K562 (cell line): Measurements from ENCODE around the gene MKNK1. TPM values are rescaled to one million over a fixed set of nuclear protein-coding genes. Genes with fewer than 3 reads are reported as not detected.
A peak's percentile ranks its signal among the peaks of the same experiment; 100 is the strongest.

Source experiments
- BHLHE40 ChIP-seq: IDR thresholded peaks from 2 replicates; pipeline ENCODE4 v1.6.1; 2011; ENCODE audit warnings: low read length, improper control_type of control experiment
- BRCA1 ChIP-seq, 2 experiments: fragments of 450-650 bp in 1 of 2; sonication (generic) in 1 of 2; formaldehyde crosslinking in 1 of 2; IDR thresholded peaks; 2 replicates each; pipeline versions ENCODE4 v1.5.0 to v1.6.1; 2017 to 2020; ENCODE audit warnings: mild to moderate bottlenecking in 1 of 2, missing genetic modification reagents in 1 of 2
- COPS2 ChIP-seq: fragments of 450-650 bp; conservative IDR thresholded peaks from 2 replicates; pipeline ENCODE4 v1.6.1; 2016; ENCODE audit warnings: mild to moderate bottlenecking, moderate library complexity
- CREBBP ChIP-seq: IDR thresholded peaks from one replicate; pipeline ENCODE4 v1.6.1; 2012; ENCODE audit warnings: low read depth, mild to moderate bottlenecking, control low read depth, inconsistent platforms, low read length
- FOXJ2 ChIP-seq: fragments of 200-800 bp; sonication (Bioruptor generic); IDR thresholded peaks from 2 replicates; pipeline ENCODE4 v1.6.1; 2016; ENCODE audit warnings: missing genetic modification characterization, missing compliant biosample characterization
- GABPB2 ChIP-seq: fragments of 250-450 bp; sonication (Bioruptor Pico); conservative IDR thresholded peaks from 2 replicates; pipeline ENCODE4 v1.5.1; 2021; ENCODE audit warnings: mild to moderate bottlenecking
- GATA2 ChIP-seq: sonication (generic); formaldehyde crosslinking; IDR thresholded peaks from 2 replicates; pipeline ENCODE4 v1.4.0; 2020; ENCODE audit warnings: mild to moderate bottlenecking, missing genetic modification reagents
- GTF2E2 ChIP-seq: fragments of 200-800 bp; sonication (Bioruptor generic); IDR thresholded peaks from 2 replicates; pipeline ENCODE4 v1.6.1; 2016; ENCODE audit warnings: missing genetic modification characterization, missing compliant biosample characterization
- ILF3 ChIP-seq: fragments of 450-650 bp; IDR thresholded peaks from 2 replicates; pipeline ENCODE4 v1.6.1; 2018; ENCODE audit warnings: antibody characterized with exemption, mild to moderate bottlenecking, moderate library complexity, borderline replicate concordance
- KAT7 ChIP-seq: sonication (generic); formaldehyde crosslinking; IDR thresholded peaks from 2 replicates; pipeline ENCODE4 v1.8.0; 2022; ENCODE audit warnings: missing genetic modification reagents, mild to moderate bottlenecking, borderline replicate concordance
- L3MBTL2 ChIP-seq: fragments of 450-650 bp; IDR thresholded peaks from 2 replicates; pipeline ENCODE4 v1.6.1; 2016; ENCODE audit warnings: mild to moderate bottlenecking, moderate library complexity
- MXI1 ChIP-seq: IDR thresholded peaks from 2 replicates; pipeline ENCODE4 v1.6.1; 2011; ENCODE audit warnings: low read depth, mild to moderate bottlenecking, improper control_type of control experiment, low read length
- RAD21 ChIP-seq, 2 experiments: fragments of 250-450 bp in 1 of 2; fragments of 450-650 bp in 1 of 2; sonication (Bioruptor Pico) in 1 of 2; formaldehyde crosslinking in 1 of 2; IDR thresholded peaks in 1 of 2; conservative IDR thresholded peaks in 1 of 2; 2 replicates each; pipeline versions ENCODE4 v1.4.0 to v1.8.0; 2020 to 2022; ENCODE audit warnings: mild to moderate bottlenecking in 2 of 2, moderate library complexity in 1 of 2
- RFX5 ChIP-seq: IDR thresholded peaks from 2 replicates; pipeline ENCODE4 v1.6.1; 2011; ENCODE audit warnings: low read depth, mild to moderate bottlenecking, improper control_type of control experiment, low read length
- SAP30 ChIP-seq: fragments of 200-600 bp; sonication (generic); IDR thresholded peaks from 2 replicates; pipeline ENCODE4 v1.6.1; 2012; ENCODE audit warnings: borderline replicate concordance, low read depth, mild to moderate bottlenecking, moderate library complexity, low read length, control low read depth, inconsistent platforms; ENCODE audit not compliant: insufficient read depth, poor library complexity, severe bottlenecking
- TAF9B ChIP-seq: fragments of 450-650 bp; IDR thresholded peaks from 2 replicates; pipeline ENCODE4 v1.6.1; 2018; ENCODE audit warnings: mild to moderate bottlenecking; ENCODE audit not compliant: partially characterized antibody
- TRIM28 ChIP-seq: fragments of 450-650 bp; IDR thresholded peaks from 2 replicates; pipeline ENCODE4 v1.6.1; 2017
- ZBTB8A ChIP-seq: fragments of 450-650 bp; IDR thresholded peaks from 2 replicates; pipeline ENCODE4 v1.6.1; 2018; ENCODE audit warnings: mild to moderate bottlenecking, moderate library complexity; ENCODE audit not compliant: partially characterized antibody
- ZFP36 ChIP-seq: fragments of 150-350 bp; IDR thresholded peaks from 2 replicates; pipeline ENCODE4 v1.6.1; 2018; ENCODE audit warnings: low read length, low read depth; ENCODE audit not compliant: partially characterized antibody
- ZNF146 ChIP-seq: IDR thresholded peaks from one replicate; pipeline ENCODE4 v1.6.1; 2018; ENCODE audit warnings: missing compliant biosample characterization; ENCODE audit not compliant: unreplicated experiment
- ZNF316 ChIP-seq: fragments of 450-650 bp; IDR thresholded peaks from 2 replicates; pipeline ENCODE4 v1.6.1; 2016
- ZNF436 ChIP-seq: fragments of 250-450, 450-650 bp; sonication (Bioruptor Pico); formaldehyde crosslinking; IDR thresholded peaks from 2 replicates; pipeline ENCODE4 v1.7.0; 2020; ENCODE audit warnings: mild to moderate bottlenecking
- ZNF668 ChIP-seq: fragments of 250-450 bp; sonication (Bioruptor Pico); IDR thresholded peaks from 2 replicates; pipeline ENCODE4 v1.8.0; 2022; ENCODE audit warnings: mild to moderate bottlenecking, inconsistent platforms
- ZNF699 ChIP-seq: fragments of 250-450 bp; sonication (Bioruptor Pico); IDR thresholded peaks from 2 replicates; pipeline ENCODE4 v1.8.0; 2021; ENCODE audit warnings: mild to moderate bottlenecking, moderate library complexity; ENCODE audit not compliant: insufficient replicate concordance
- polyA plus RNA-seq, 8 experiments: library from polyadenylated mRNA; depleted of rRNA in 4 of 8; stranded (reverse) in 5 of 8; unstranded in 3 of 8; fragments of >200 nt; fragmentation: Nextera tagmentation in 2 of 8; fragmentation: Illumina TruSeq in 1 of 8; extraction: Ambion mirVana in 2 of 8; extraction: Trizol in 1 of 8; gene quantifications; 2 replicates each; pipeline versions ENCODE4 v1.2.1 to v1.2.3, GENCODE V29; 2011 to 2014; ENCODE audit warnings: inconsistent platforms in 1 of 8, missing spikeins in 1 of 8
- total RNA-seq, 7 experiments: library from RNA; depleted of rRNA in 6 of 7; stranded (reverse); fragments of >200 nt in 6 of 7; fragmentation: Illumina TruSeq in 2 of 7; extraction: Trizol in 2 of 7; gene quantifications; 2 replicates each; pipeline versions ENCODE4 v1.2.1 to v1.2.3, GENCODE V29; 2011 to 2021; ENCODE audit warnings: low replicate concordance in 1 of 7
- TF ChIP-seq, protein P1 (sequence below): fragments of 250-450 bp; sonication (Bioruptor Pico); IDR thresholded peaks from 2 replicates; pipeline ENCODE4 v1.4.0; 2020
- TF ChIP-seq, protein P2 (sequence below): sonication (generic); formaldehyde crosslinking; IDR thresholded peaks from 2 replicates; pipeline ENCODE4 v1.5.0; 2020; ENCODE audit warnings: missing genetic modification reagents
- TF ChIP-seq, protein P3 (sequence below): sonication (generic); formaldehyde crosslinking; IDR thresholded peaks from 2 replicates; pipeline ENCODE4 v1.8.0; 2022; ENCODE audit warnings: missing genetic modification reagents, mild to moderate bottlenecking, borderline replicate concordance

The MKNK1 gene
- total and polyA plus RNA-seq, 9 of the 15 experiments (the other 6 are each of a cell fraction or from before 2014, with no cell fraction given): 27.7 to 51.3 (median 43.7) TPM

DNA sequence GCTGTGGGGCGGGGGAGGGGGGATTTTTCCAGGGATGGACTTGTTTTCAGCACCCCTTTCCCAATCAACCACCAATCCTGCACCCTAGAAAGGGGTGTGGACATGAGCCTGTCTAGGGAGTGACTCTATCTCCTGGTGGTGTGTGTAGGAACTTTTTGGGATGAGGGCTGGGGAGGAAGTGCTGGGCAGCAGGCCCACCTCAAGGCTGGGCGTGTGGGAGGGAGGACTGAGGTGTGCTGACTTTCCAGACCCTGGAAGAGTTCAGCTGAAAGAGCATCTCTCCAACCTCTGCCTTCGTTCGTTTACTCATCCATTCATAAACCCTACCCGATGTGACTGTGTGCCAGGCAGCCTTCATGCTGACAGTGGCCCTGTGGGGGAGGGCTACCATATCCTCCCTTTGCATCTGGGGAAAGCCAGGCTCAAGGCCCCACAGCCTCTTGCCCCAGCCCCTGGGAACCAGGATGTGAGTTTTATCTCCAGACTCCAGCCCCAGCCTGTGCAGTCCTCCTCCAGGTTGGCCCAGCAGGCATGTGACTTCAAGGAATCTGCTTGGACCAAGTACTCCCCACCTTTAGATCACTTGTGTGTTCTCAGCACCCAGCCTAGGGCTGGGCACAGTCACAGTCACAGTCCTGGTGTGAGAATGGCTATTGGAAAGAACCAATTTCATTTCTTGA, 59.4 kb downstream of the MKNK1 start (continued):
- TF ChIP-seq, protein P1, sequence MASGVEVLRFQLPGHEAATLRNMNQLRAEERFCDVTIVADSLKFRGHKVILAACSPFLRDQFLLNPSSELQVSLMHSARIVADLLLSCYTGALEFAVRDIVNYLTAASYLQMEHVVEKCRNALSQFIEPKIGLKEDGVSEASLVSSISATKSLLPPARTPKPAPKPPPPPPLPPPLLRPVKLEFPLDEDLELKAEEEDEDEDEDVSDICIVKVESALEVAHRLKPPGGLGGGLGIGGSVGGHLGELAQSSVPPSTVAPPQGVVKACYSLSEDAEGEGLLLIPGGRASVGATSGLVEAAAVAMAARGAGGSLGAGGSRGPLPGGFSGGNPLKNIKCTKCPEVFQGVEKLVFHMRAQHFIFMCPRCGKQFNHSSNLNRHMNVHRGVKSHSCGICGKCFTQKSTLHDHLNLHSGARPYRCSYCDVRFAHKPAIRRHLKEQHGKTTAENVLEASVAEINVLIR: 0 out of 2 replicates have a peak, but pooled peaks have one; percentile 32
- peak; percentile 97 for TF ChIP-seq GATA2 (CRISPR knock-in tag)
- TF ChIP-seq BHLHE40: peak; percentile 97
- TF ChIP-seq, protein P2, sequence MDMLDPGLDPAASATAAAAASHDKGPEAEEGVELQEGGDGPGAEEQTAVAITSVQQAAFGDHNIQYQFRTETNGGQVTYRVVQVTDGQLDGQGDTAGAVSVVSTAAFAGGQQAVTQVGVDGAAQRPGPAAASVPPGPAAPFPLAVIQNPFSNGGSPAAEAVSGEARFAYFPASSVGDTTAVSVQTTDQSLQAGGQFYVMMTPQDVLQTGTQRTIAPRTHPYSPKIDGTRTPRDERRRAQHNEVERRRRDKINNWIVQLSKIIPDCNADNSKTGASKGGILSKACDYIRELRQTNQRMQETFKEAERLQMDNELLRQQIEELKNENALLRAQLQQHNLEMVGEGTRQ (CRISPR knock-in tag): peak; percentile 69
- TF ChIP-seq ZNF699 (CRISPR knock-in tag): no peak
- peak; percentile 68 for TF ChIP-seq L3MBTL2
- TF ChIP-seq KAT7 (CRISPR knock-in tag): no peak
- 0 out of 4 replicates have a peak, but pooled peaks of 1 of the 2 experiments have one; percentile 8 for TF ChIP-seq RAD21 (CRISPR knock-in tag; conservative IDR thresholded peaks at IDR 0.05 in 1 of 2, IDR thresholded peaks at IDR 0.05 in 1 of 2)
- TF ChIP-seq ZBTB8A: no peak
- no peak for TF ChIP-seq ILF3
- no peak for TF ChIP-seq COPS2
- TF ChIP-seq TAF9B: no peak
- TF ChIP-seq ZNF436 (CRISPR knock-in tag): no peak
- no peak for TF ChIP-seq RFX5
- TF ChIP-seq, protein P3, sequence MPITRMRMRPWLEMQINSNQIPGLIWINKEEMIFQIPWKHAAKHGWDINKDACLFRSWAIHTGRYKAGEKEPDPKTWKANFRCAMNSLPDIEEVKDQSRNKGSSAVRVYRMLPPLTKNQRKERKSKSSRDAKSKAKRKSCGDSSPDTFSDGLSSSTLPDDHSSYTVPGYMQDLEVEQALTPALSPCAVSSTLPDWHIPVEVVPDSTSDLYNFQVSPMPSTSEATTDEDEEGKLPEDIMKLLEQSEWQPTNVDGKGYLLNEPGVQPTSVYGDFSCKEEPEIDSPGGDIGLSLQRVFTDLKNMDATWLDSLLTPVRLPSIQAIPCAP (CRISPR knock-in tag): no peak
- TF ChIP-seq TRIM28: no peak
- TF ChIP-seq ZNF316: no peak
- TF ChIP-seq ZNF146 (CRISPR knock-in tag): no peak
- TF ChIP-seq SAP30: no peak
- no peak for TF ChIP-seq GABPB2 (CRISPR knock-in tag)
- TF ChIP-seq ZNF668: no peak
- TF ChIP-seq CREBBP: no peak
- no peak for TF ChIP-seq FOXJ2 (tag)
- no peak for TF ChIP-seq BRCA1 (IDR thresholded peaks at IDR 0.05)
- TF ChIP-seq BRCA1 (CRISPR knock-in tag; IDR thresholded peaks at IDR 0.05): no peak
- no peak for TF ChIP-seq MXI1
- peak; percentile 32 for TF ChIP-seq ZFP36
- TF ChIP-seq GTF2E2 (tag): no peak
